HepG2 (cell line): Measurements from ENCODE around the gene GOLGA3.

Experiments used
- ATF7-NPFF ChIP-seq: sonication (generic); formaldehyde crosslinking; IDR thresholded peaks from 2 replicates; pipeline ENCODE4 v1.8.1; 2023; ENCODE audit warnings: mild to moderate bottlenecking, low read depth, missing genetic modification reagents, moderate library complexity
- CTCF ChIP-seq: sonication (generic); formaldehyde crosslinking; IDR thresholded peaks from 2 replicates; pipeline ENCODE4 v1.5.0; 2020; ENCODE audit warnings: mild to moderate bottlenecking, missing genetic modification reagents, moderate library complexity
- E2F5 ChIP-seq: sonication (generic); formaldehyde crosslinking; conservative IDR thresholded peaks from 2 replicates; pipeline ENCODE4 v1.4.0; 2020; ENCODE audit warnings: missing genetic modification reagents
- EP300 ChIP-seq, 3 experiments: sonication (generic) in 1 of 3; formaldehyde crosslinking in 1 of 3; IDR thresholded peaks; 2 replicates each; pipeline versions ENCODE4 v1.5.1 to v1.6.1; 2011 to 2020; ENCODE audit warnings: low read depth in 2 of 3, low read length in 2 of 3, borderline replicate concordance in 1 of 3, improper control_type of control experiment in 1 of 3, mild to moderate bottlenecking in 1 of 3, missing genetic modification reagents in 1 of 3, moderate library complexity in 1 of 3
- GABPA ChIP-seq, 2 experiments: IDR thresholded peaks; 2 replicates each; pipeline ENCODE4 v1.6.1; 2011 to 2016; ENCODE audit warnings: low read depth in 2 of 2, low read length in 1 of 2, missing biosample characterization in 1 of 2, missing genetic modification characterization in 1 of 2
- GLI4 ChIP-seq: sonication (generic); formaldehyde crosslinking; IDR thresholded peaks from 2 replicates; pipeline ENCODE4 v1.5.1; 2020; ENCODE audit warnings: missing genetic modification reagents, mild to moderate bottlenecking, moderate library complexity, borderline replicate concordance
- HES4 ChIP-seq: sonication (generic); formaldehyde crosslinking; IDR thresholded peaks from 2 replicates; pipeline ENCODE4 v1.9.0; 2021; ENCODE audit warnings: mild to moderate bottlenecking, missing genetic modification reagents, borderline replicate concordance
- POLR2AphosphoS5 ChIP-seq: IDR thresholded peaks from 2 replicates; pipeline ENCODE4 v1.6.1; 2012; ENCODE audit warnings: low read depth, low read length
- REPIN1 ChIP-seq: sonication (generic); formaldehyde crosslinking; IDR thresholded peaks from 2 replicates; pipeline ENCODE4 v1.8.0; 2022; ENCODE audit warnings: missing genetic modification reagents, low read depth, mild to moderate bottlenecking, borderline replicate concordance
- U2AF1 ChIP-seq: fragments of 200-400 bp; formaldehyde crosslinking; optimal IDR thresholded peaks from 2 replicates; pipeline ENCODE3; 2017; ENCODE audit warnings: mild to moderate bottlenecking, low read depth, low read length
- USF2 ChIP-seq, 2 experiments: sonication (generic) in 1 of 2; formaldehyde crosslinking in 1 of 2; IDR thresholded peaks; 2 replicates each; pipeline versions ENCODE4 v1.5.1 to v1.6.1; 2011 to 2020; ENCODE audit warnings: borderline replicate concordance in 1 of 2, low read depth in 1 of 2, low read length in 1 of 2, mild to moderate bottlenecking in 1 of 2, missing genetic modification reagents in 1 of 2, moderate library complexity in 1 of 2
- ZNF18 ChIP-seq: sonication (generic); formaldehyde crosslinking; IDR thresholded peaks from 2 replicates; pipeline ENCODE4 v1.8.0; 2022; ENCODE audit warnings: mild to moderate bottlenecking, missing genetic modification reagents; ENCODE audit not compliant: insufficient replicate concordance
- ZNF275 ChIP-seq: sonication (generic); formaldehyde crosslinking; IDR thresholded peaks from 2 replicates; pipeline ENCODE4 v1.8.0; 2022; ENCODE audit warnings: missing genetic modification reagents, mild to moderate bottlenecking, inconsistent platforms, borderline replicate concordance

- TF ChIP-seq CTCF (CRISPR knock-in tag) (no peak), ATF7-NPFF (CRISPR knock-in tag) (no peak), ZNF275 (no peak), USF2 (IDR thresholded peaks at IDR 0.05; ENCODE audit: low read depth, low read length) (no peak), USF2 (CRISPR knock-in tag; IDR thresholded peaks at IDR 0.05; ENCODE audit: borderline replicate concordance) (no peak), E2F5 (CRISPR knock-in tag) (no peak), GLI4 (CRISPR knock-in tag) (no peak), POLR2AphosphoS5 (no peak), GABPA (IDR thresholded peaks at IDR 0.05; ENCODE audit: low read depth, low read length) (no peak), GABPA (CRISPR knock-in tag; IDR thresholded peaks at IDR 0.05; ENCODE audit: low read depth) (no peak), EP300 (IDR thresholded peaks at IDR 0.05; ENCODE audit: low read depth in 2 of 2, low read length in 2 of 2) (no peak), EP300 (CRISPR knock-in tag; IDR thresholded peaks at IDR 0.05; ENCODE audit: borderline replicate concordance) (no peak), ZNF18 (CRISPR knock-in tag) (no peak), REPIN1 (CRISPR knock-in tag) (no peak), HES4 (no peak), U2AF1 (no peak)
Observed at GRCh38 chr12:132726386-132726785, 102.3 kb downstream of the GOLGA3 start.
